Pancreas (tissue), 10 donors: Measurements from ENCODE around the gene RSPH9. TPM values are rescaled to one million over a fixed set of nuclear protein-coding genes. Genes with fewer than 3 reads are reported as not detected.
A peak's percentile ranks its signal among the peaks of the same experiment; 100 is the strongest.

Source experiments
- ATAC-seq, 4 donors: fragments of 200-7000 bp; cut with Tn5 transposase; one replicate each; pipeline versions ENCODE4 v1.8.0 to v1.9.1; 2020; ENCODE audit warnings: mild to moderate bottlenecking in 4 of 4, moderate library complexity in 4 of 4
- DNase-seq, 6 donors: peaks; one replicate each; pipeline ENCODE4 v3.0.0-alpha.2; 2020
- FAIRE-seq: peaks from 2 replicates; lab custom pipeline; 2012; peaks lifted over from hg19 to GRCh38; lab: Jason Lieb, UNC
- H3K27ac ChIP-seq, 4 donors: fragments of 200-600 bp; sonication (generic); 1 replicate in 3 of 4; 2 replicates in 1 of 4; pipeline versions ENCODE4 v1.5.0 to v1.8.0; 2020
- H3K27me3 ChIP-seq, 4 donors: fragments of 200-600 bp; one replicate each; pipeline ENCODE4 v1.8.0; 2021
- H3K36me3 ChIP-seq, 3 donors: fragments of 200-600 bp; sonication (generic) in 1 of 3; one replicate each; pipeline versions ENCODE4 v1.5.0 to v1.8.0; 2020 to 2021
- H3K4me1 ChIP-seq, 3 donors: fragments of 200-600 bp; one replicate each; pipeline ENCODE4 v1.8.0; 2021
- H3K4me3 ChIP-seq, 4 donors: fragments of 200-600 bp; sonication (generic) in 2 of 4; one replicate each; pipeline versions ENCODE4 v1.5.0 to v1.8.0; 2020 to 2021
- H3K9me3 ChIP-seq, 4 donors: fragments of 200-600 bp; one replicate each; pipeline ENCODE4 v1.8.0; 2021
- CTCF ChIP-seq, 4 donors: fragments of 200-600 bp; sonication (generic) in 3 of 4; IDR thresholded peaks; one replicate each; pipeline versions ENCODE4 v1.5.0 to v1.8.0; 2021; ENCODE audit warnings: antibody characterized with exemption in 4 of 4
- WGBS, 2 donors: extraction: QIAGEN DNeasy Blood & Tissue Kit; methylation state at CpG; one replicate each; pipeline ENCODE4 v1.1.7; 2013; 5-methylcytosine and 5-hydroxymethylcytosine counted together
- intact Hi-C, 3 donors: fragments of 100-400 bp; cut with DNase I; formaldehyde crosslinking; loops; one replicate each; pipeline versions ENCODE4 v1.11.1 to v1.14.2; 2022
- polyA plus RNA-seq, 2 donors: library from polyadenylated mRNA; stranded (reverse); fragments of 200-250 nt; gene quantifications; one replicate each; pipeline ENCODE4 v1.2.3, GENCODE V29; 2013
- total RNA-seq, 6 donors: library from RNA; stranded (reverse); fragmentation: NEBNext Ultra II Directional in 4 of 6; extraction: Animal tissue kit (Norgen Biotek cat#: 25700) in 4 of 6; gene quantifications; one replicate each; pipeline versions ENCODE4 v1.2.1 to v1.2.4, GENCODE V29; 2021 to 2023
- donor health status: healthy with polysubstance abuse.
- donor health status: DM: no; HTN: no; CAD: no; lungs with moderate emphysema.
- donor health status: DM: no; HTN: no; CAD: no.
- donor health status: control.
- donor health status: control.
- donor health status: Bipolar disorder and iron deficiency.
- donor health status: DM: yes; HTN: yes; CAD: no.
- donor health status: DM: no; HTN: no; CAD: no.
- donor health status: DM: no; HTN: no; CAD: no.
- donor health status: DM: yes; HTN: yes; CAD: no.

The RSPH9 gene
- total and polyA plus RNA-seq, 8 donors, result 0.06 to 1.1 (median 0.12) TPM; not detected in 3

GRCh38 chr6:43689421-43689820 lies 44.6 kb downstream of the RSPH9 start:
- FAIRE-seq, result no peak
- H3K36me3 ChIP-seq, result no peaks in the 10 kb centered on the region
- ATAC-seq, result no peak
- H3K4me1 ChIP-seq, result peaks cover 8 to 13% (median 10%) of the 10 kb centered on the region in 3 donors
- no peak for DNase-seq
- no peak for TF ChIP-seq CTCF (IDR thresholded peaks at IDR 0.05)
- WGBS, 2 donors, result 41 to 47% methylated on average over 2 of the region's 2 CpGs
- H3K27me3 ChIP-seq, result no peaks in the 10 kb centered on the region
- no peak overlapping the region for H3K4me3 ChIP-seq
- H3K9me3 ChIP-seq, result no peaks in the 10 kb centered on the region
- H3K27ac ChIP-seq, result no peak overlapping the region
- intact Hi-C loops, result no loop called here

GRCh38 chr6:43695215-43695966 lies 50.6 kb downstream of the RSPH9 start:
- no peak for TF ChIP-seq CTCF (IDR thresholded peaks at IDR 0.05)
- peaks cover 0 to 16% (median 12%) of the 10 kb centered on the region in 3 donors for H3K4me1 ChIP-seq
- WGBS, 2 donors, result 61 to 72% methylated on average over 9 of the region's 9 CpGs
- no peaks in the 10 kb centered on the region for H3K27me3 ChIP-seq
- H3K9me3 ChIP-seq, result no peaks in the 10 kb centered on the region
- FAIRE-seq (no peak), ATAC-seq (peak in 3 of 4 donors; percentile 48 to 71 (median 61)), DNase-seq (no peak)
- H3K27ac ChIP-seq, result peak overlapping the region in 2 of 4 donors; percentile 22 to 56
- no peak overlapping the region for H3K4me3 ChIP-seq
- intact Hi-C loops, result no loop called here
- H3K36me3 ChIP-seq, result no peaks in the 10 kb centered on the region

- no peak for FAIRE-seq
- WGBS, 2 donors, result 53 to 59% methylated on average over 4 of the region's 4 CpGs
- peaks cover 0 to 16% (median 12%) of the 10 kb centered on the region in 3 donors for H3K4me1 ChIP-seq
- H3K27ac ChIP-seq, result peak overlapping the region in 2 of 4 donors; percentile 22 to 56
- no peak for DNase-seq
- intact Hi-C loops, result no loop called here
- no peaks in the 10 kb centered on the region for H3K9me3 ChIP-seq
- no peaks in the 10 kb centered on the region for H3K27me3 ChIP-seq
- no peaks in the 10 kb centered on the region for H3K36me3 ChIP-seq
- ATAC-seq, result no peak
- TF ChIP-seq CTCF (IDR thresholded peaks at IDR 0.05), result no peak
- H3K4me3 ChIP-seq, result no peak overlapping the region
These were observed 51.1 kb downstream of the RSPH9 start for GRCh38 chr6:43695967-43696291.

GRCh38 chr6:43697421-43697820 lies 52.6 kb downstream of the RSPH9 start:
- peaks cover 0 to 16% (median 12%) of the 10 kb centered on the region in 3 donors for H3K4me1 ChIP-seq
- WGBS, 2 donors, result 81 to 99% methylated on average over 3 of the region's 3 CpGs

More at GRCh38 chr6:43697421-43697820, 52.6 kb downstream of the RSPH9 start:
- no peaks in the 10 kb centered on the region for H3K9me3 ChIP-seq
- no peak for DNase-seq
- H3K27me3 ChIP-seq, result no peaks in the 10 kb centered on the region
- TF ChIP-seq CTCF (IDR thresholded peaks at IDR 0.05), result no peak
- H3K36me3 ChIP-seq, result no peaks in the 10 kb centered on the region
- H3K4me3 ChIP-seq, result no peak overlapping the region
- intact Hi-C loops, result no loop called here
- no peak for ATAC-seq
- FAIRE-seq, result no peak
- no peak overlapping the region for H3K27ac ChIP-seq
